H1 (cell line): ENCODE measurements around the gene ATR. TPM values are rescaled to one million over a fixed set of nuclear protein-coding genes. Genes with fewer than 3 reads are reported as not detected.

Experiments
- BACH1 ChIP-seq: IDR thresholded peaks from 2 replicates; pipeline ENCODE4 v1.6.1; 2012; ENCODE audit warnings: low read length, improper control_type of control experiment
- CHD7 ChIP-seq: fragments of 300-600 bp; sonication (generic); IDR thresholded peaks from 2 replicates; pipeline ENCODE4 v1.7.1; 2012; ENCODE audit warnings: low read length, moderate library complexity, mild to moderate bottlenecking, inconsistent platforms; ENCODE audit not compliant: insufficient replicate concordance
- EGR1 ChIP-seq: IDR thresholded peaks from 2 replicates; pipeline ENCODE4 v1.6.1; 2011; ENCODE audit warnings: low read depth, low read length, borderline replicate concordance
- MAFK ChIP-seq: IDR thresholded peaks from 2 replicates; pipeline ENCODE4 v1.6.1; 2012; ENCODE audit warnings: low read depth, mild to moderate bottlenecking, improper control_type of control experiment, low read length
- NRF1 ChIP-seq: IDR thresholded peaks from 2 replicates; pipeline ENCODE4 v1.6.1; 2011; ENCODE audit warnings: mild to moderate bottlenecking, low read depth, low read length, improper control_type of control experiment
- POLR2A ChIP-seq, 2 experiments: IDR thresholded peaks; 1 replicate in 1 of 2; 2 replicates in 1 of 2; pipeline ENCODE4 v1.6.1; 2011; ENCODE audit warnings: low read depth in 2 of 2, low read length in 2 of 2, mild to moderate bottlenecking in 2 of 2; ENCODE audit errors: control extremely low read depth in 1 of 2
- POLR2AphosphoS5 ChIP-seq: IDR thresholded peaks from 2 replicates; pipeline ENCODE4 v1.6.1; 2011; ENCODE audit warnings: low read depth, low read length
- RFX5 ChIP-seq: IDR thresholded peaks from 2 replicates; pipeline ENCODE4 v1.6.1; 2011; ENCODE audit warnings: low read depth, low read length, improper control_type of control experiment, borderline replicate concordance
- SIRT6 ChIP-seq: IDR thresholded peaks from one replicate; pipeline ENCODE4 v1.7.1; 2012; ENCODE audit warnings: low read length, inconsistent platforms
- TBP ChIP-seq: IDR thresholded peaks from 2 replicates; pipeline ENCODE4 v1.6.1; 2011; ENCODE audit warnings: low read depth, low read length, improper control_type of control experiment
- polyA plus RNA-seq, 7 experiments: library from polyadenylated mRNA; depleted of rRNA in 3 of 7; stranded (reverse) in 5 of 7; unstranded in 2 of 7; fragments of >200 nt in 5 of 7; fragments of 200-250 nt in 2 of 7; gene quantifications; 1 replicate in 5 of 7; 2 replicates in 1 of 7; 4 replicates in 1 of 7; pipeline versions ENCODE4 v1.2.1 to v1.2.3, GENCODE V29; 2011 to 2013; ENCODE audit warnings: missing spikeins in 2 of 7, mixed read lengths in 2 of 7
- total RNA-seq: library from RNA; stranded (reverse); fragmentation: NEBNext Ultra II Directional; extraction: Animal tissue kit (Norgen Biotek cat#: 25700); gene quantifications from 2 replicates; pipeline ENCODE4 v1.2.1, GENCODE V29; 2021

Gene ATR
- total and polyA plus RNA-seq, 2 of the 8 experiments (the other 6 are each of a cell fraction or from before 2014, with no cell fraction given), result 8.4 to 23.2 TPM

GRCh38 chr3:142563496-142563997 is 15.0 kb downstream of the ATR start (continued):
- TF ChIP-seq CHD7 (no peak), NRF1 (no peak), RFX5 (no peak), POLR2AphosphoS5 (no peak), MAFK (no peak), BACH1 (no peak), POLR2A (IDR thresholded peaks at IDR 0.05; ENCODE audit: control extremely low read depth in 1 of 2, low read depth in 2 of 2, low read length in 2 of 2) (no peak), TBP (no peak), SIRT6 (no peak), EGR1 (no peak)
